GM19240 (cell line): ENCODE measurements around the gene L3MBTL1.
"Not testable (repeated sequence)": the region's sequence is repeated elsewhere in the genome, so short reads cannot be mapped to it uniquely, and the experiment has no call there.

Experiments
- DNase-seq: peaks from one replicate; pipeline ENCODE4 v3.0.0; 2011; ENCODE audit warnings: low spot score; ENCODE audit not compliant: insufficient read length

L3MBTL1 gene

DNA sequence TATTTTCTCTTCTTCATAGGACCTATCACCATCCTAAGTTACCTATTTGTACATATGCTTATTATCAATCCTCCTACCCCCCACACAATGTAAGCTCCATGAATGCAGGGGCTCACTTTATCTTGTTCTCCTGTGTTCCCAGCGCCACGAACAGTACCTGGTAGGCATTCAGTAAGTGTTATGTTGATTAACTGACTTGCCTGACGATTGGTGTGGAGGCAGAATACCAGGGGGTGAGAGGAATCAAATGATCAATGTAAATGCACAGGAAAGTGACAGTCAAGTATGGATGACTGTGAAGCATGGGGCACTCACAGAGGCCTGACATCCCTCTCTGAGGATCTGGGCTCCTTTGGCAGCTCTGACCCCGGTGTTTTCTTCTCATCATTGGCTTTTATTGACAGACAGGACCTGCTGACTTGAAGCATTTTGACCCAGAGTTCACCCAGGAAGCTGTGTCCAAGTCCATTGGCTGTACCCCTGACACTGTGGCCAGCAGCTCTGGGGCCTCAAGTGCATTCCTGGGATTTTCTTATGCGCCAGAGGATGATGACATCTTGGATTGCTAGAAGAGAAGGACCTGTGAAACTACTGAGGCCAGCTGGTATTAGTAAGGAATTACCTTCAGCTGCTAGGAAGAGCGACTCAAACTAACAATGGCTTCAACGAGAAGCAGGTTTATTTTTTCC lies 77.1 kb downstream of the L3MBTL1 start:
- DNase-seq: no peak

GRCh38 chr20:43586641-43587040 lies 79.1 kb downstream of the L3MBTL1 start:
- no peak for DNase-seq

- not testable (repeated sequence) for DNase-seq
Measured at GRCh38 chr20:43588526-43588925, 81.0 kb downstream of the L3MBTL1 start.

GRCh38 chr20:43590036-43590391 lies 82.5 kb downstream of the L3MBTL1 start:
- no peak for DNase-seq

DNA sequence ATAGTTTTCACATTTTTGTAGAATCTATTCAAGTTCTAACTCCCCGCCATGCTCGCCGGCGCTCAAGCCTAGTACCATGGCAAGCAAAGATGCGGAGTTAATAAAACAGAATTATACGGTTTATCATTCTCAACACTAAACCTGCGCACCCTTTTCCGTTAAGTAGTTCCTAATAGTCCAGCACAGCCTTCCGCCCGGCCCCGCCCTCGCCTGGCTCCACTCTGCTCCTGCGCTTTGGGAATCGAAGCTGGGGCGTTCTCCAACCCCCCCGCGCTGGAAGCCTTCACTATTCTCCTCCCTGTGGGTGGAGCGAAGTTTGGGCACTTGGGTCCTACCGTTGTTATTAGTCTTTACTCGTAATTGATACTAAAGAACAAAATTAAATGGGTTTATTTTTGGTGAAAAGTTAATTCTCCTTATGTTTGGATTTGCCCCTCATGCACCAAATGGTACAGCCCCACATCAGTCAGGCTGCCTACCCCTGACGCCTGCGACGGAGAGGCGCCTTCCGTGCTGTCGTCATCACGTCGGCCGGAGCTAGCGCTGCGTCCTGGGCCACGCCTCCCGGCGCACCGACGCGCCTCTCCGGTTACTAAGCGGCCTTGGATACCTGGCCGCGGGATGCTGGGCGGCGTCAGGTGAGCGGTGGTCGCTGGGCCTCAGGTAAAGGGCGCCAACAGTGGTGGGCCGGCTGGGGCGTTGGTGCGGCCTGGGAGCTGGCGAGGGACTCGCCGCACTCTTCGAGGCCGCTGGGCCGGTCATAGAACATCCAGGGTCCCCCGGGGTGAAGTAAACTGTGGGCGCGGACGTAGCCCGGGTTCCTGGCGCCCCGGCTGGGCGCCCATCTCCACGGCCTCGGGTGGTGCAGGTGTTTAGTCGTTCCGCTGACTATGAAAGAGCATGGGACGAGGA lies 83.2 kb downstream of the L3MBTL1 start, which contains the start of gene IFT52:
TSS of gene IFT52 (plus strand) at position 546 of the 912 bp plus-strand sequence. CDS start 3,762 bp downstream, outside the sequence.
- peak; percentile 90 for DNase-seq
